ENCODE measurements around the gene PIP5KL1.

DNA sequence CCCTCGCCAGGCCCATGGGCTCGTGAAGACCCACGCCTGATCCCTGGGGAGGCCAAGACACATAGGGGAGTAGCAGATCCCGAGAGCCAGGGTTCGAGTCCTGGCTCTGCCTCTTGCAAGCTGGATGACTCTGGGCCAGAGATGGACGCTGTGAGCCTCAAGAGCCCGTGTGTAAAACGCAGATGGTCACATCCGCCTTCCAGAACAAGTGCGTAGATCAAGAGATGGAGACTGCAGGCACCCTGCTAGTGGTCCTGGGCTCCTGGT lies 22.0 kb downstream of the PIP5KL1 start:
- TF ChIP-seq CTCF (conservative IDR thresholded peaks at IDR 0.05; ENCODE audit: low read depth, low read length) (no peak), EZH2phosphoT487 (IDR thresholded peaks at IDR 0.05; ENCODE audit: borderline replicate concordance, low read length) (no peak)
